ENCODE results near the gene NET1. TPM values are rescaled to one million over a fixed set of nuclear protein-coding genes. Genes with fewer than 3 reads are reported as not detected.

Gene NET1
- total RNA-seq, 2 donors from 2014 or later = 47.3 to 64.9 TPM

GRCh38 chr10:5385224-5385623 lies 27.1 kb upstream of the NET1 start:
- Histone ChIP-seq H3K27ac (ENCODE audit: low read depth, low read length) (no peak overlapping the region), H3K9me3 (ENCODE audit: control insufficient read depth, low read length) (peaks cover 16% of the 10 kb centered on the region), H3K36me3 (ENCODE audit: control insufficient read depth, insufficient read depth, low read length) (no peaks in the 10 kb centered on the region), H3K4me3 (ENCODE audit: low read length) (no peak overlapping the region), H3K4me1 (ENCODE audit: control insufficient read depth, insufficient read depth, low read length) (no peaks in the 10 kb centered on the region), H3K9ac (ENCODE audit: extremely low read depth, low read length, poor library complexity, severe bottlenecking) (no peak overlapping the region), H3K27me3 (ENCODE audit: control insufficient read depth, insufficient read depth, low read length, poor library complexity, severe bottlenecking) (no peaks in the 10 kb centered on the region)
- H3K4me1 Mint-ChIP-seq = no peaks in the 10 kb centered on the region
- peaks cover 17% of the 10 kb centered on the region for H3K9me3 Mint-ChIP-seq
- 88 to 100% methylated on average over 1 to 2 of the region's 2 CpGs for WGBS, 2 experiments (ENCODE audit: insufficient coverage in 1 of 2, insufficient read length in 1 of 2)
- no peak overlapping the region for H3K4me3 Mint-ChIP-seq
- no peak overlapping the region for H3K27ac Mint-ChIP-seq
- H3K36me3 Mint-ChIP-seq (ENCODE audit: low read depth) = no peaks in the 10 kb centered on the region
- H3K27me3 Mint-ChIP-seq (ENCODE audit: insufficient read depth) = no peaks in the 10 kb centered on the region
- no peak for TF ChIP-seq CTCF (conservative IDR thresholded peaks at IDR 0.05)
- DNase-seq = no peak

GRCh38 chr10:5387169-5387568 lies 25.2 kb upstream of the NET1 start:
- no peak overlapping the region for H3K27ac Mint-ChIP-seq
- H3K4me3 Mint-ChIP-seq = no peak overlapping the region
- TF ChIP-seq CTCF (conservative IDR thresholded peaks at IDR 0.05) = no peak
- H3K36me3 Mint-ChIP-seq (ENCODE audit: low read depth) = no peaks in the 10 kb centered on the region
- peaks cover 37% of the 10 kb centered on the region for H3K9me3 Mint-ChIP-seq
- H3K27ac ChIP-seq (ENCODE audit: low read depth, low read length) = no peak overlapping the region
- peaks cover 36% of the 10 kb centered on the region for H3K9me3 ChIP-seq (ENCODE audit: control insufficient read depth, low read length)
- no peak overlapping the region for H3K4me3 ChIP-seq (ENCODE audit: low read length)
- DNase-seq = no peak
- no peaks in the 10 kb centered on the region for H3K4me1 Mint-ChIP-seq
- H3K27me3 ChIP-seq (ENCODE audit: control insufficient read depth, insufficient read depth, low read length, poor library complexity, severe bottlenecking) = no peaks in the 10 kb centered on the region
- no peak overlapping the region for H3K9ac ChIP-seq (ENCODE audit: extremely low read depth, low read length, poor library complexity, severe bottlenecking)
- WGBS, 2 experiments (ENCODE audit: insufficient coverage in 1 of 2, insufficient read length in 1 of 2) = 90 to 94% methylated on average over 4 to 5 of the region's 5 CpGs
- no peaks in the 10 kb centered on the region for H3K4me1 ChIP-seq (ENCODE audit: control insufficient read depth, insufficient read depth, low read length)
- H3K27me3 Mint-ChIP-seq (ENCODE audit: insufficient read depth) = no peaks in the 10 kb centered on the region
- no peaks in the 10 kb centered on the region for H3K36me3 ChIP-seq (ENCODE audit: control insufficient read depth, insufficient read depth, low read length)

- no peaks in the 10 kb centered on the region for H3K4me1 ChIP-seq (ENCODE audit: control insufficient read depth, insufficient read depth, low read length)
- TF ChIP-seq CTCF (conservative IDR thresholded peaks at IDR 0.05) = no peak
- H3K9ac ChIP-seq (ENCODE audit: extremely low read depth, low read length, poor library complexity, severe bottlenecking) = no peak overlapping the region
- no peaks in the 10 kb centered on the region for H3K4me1 Mint-ChIP-seq
- no peaks in the 10 kb centered on the region for H3K27me3 ChIP-seq (ENCODE audit: control insufficient read depth, insufficient read depth, low read length, poor library complexity, severe bottlenecking)
- peak overlapping the region; percentile 8 for H3K4me3 ChIP-seq (ENCODE audit: low read length)
- H3K4me3 Mint-ChIP-seq = no peak overlapping the region
- peaks cover 52% of the 10 kb centered on the region for H3K9me3 Mint-ChIP-seq
- no peak overlapping the region for H3K27ac ChIP-seq (ENCODE audit: low read depth, low read length)
- H3K9me3 ChIP-seq (ENCODE audit: control insufficient read depth, low read length) = peaks cover 40% of the 10 kb centered on the region
- H3K36me3 Mint-ChIP-seq (ENCODE audit: low read depth) = no peaks in the 10 kb centered on the region
- DNase-seq = no peak
- H3K36me3 ChIP-seq (ENCODE audit: control insufficient read depth, insufficient read depth, low read length) = no peaks in the 10 kb centered on the region
- WGBS, 2 experiments (ENCODE audit: insufficient coverage in 1 of 2, insufficient read length in 1 of 2) = 86 to 100% methylated on average over 1 of the region's 1 CpG
- H3K27me3 Mint-ChIP-seq (ENCODE audit: insufficient read depth) = no peaks in the 10 kb centered on the region
- H3K27ac Mint-ChIP-seq = no peak overlapping the region
Observed at GRCh38 chr10:5390607-5391205, 21.7 kb upstream of the NET1 start.

All from endodermal cell (in vitro differentiated cells).